Chondrocyte (in vitro differentiated cells): Measurements from ENCODE around the gene P3H3. TPM values are rescaled to one million over a fixed set of nuclear protein-coding genes. Genes with fewer than 3 reads are reported as not detected.

Experiments
- DNase-seq: peaks from one replicate; pipeline ENCODE4 v3.0.0; 2021; ENCODE audit warnings: mixed read lengths, low spot score
- H3K27ac Mint-ChIP-seq: one replicate; pipeline ENCODE4 v1.8.0; 2021; ENCODE audit warnings: mild to moderate bottlenecking, moderate library complexity, mixed read lengths; ENCODE audit not compliant: unreplicated experiment
- H3K27me3 Mint-ChIP-seq: 2 replicates; pipeline ENCODE4 v1.8.0; 2021; ENCODE audit warnings: low read depth, mixed read lengths
- H3K36me3 Mint-ChIP-seq: 2 replicates; pipeline ENCODE4 v1.8.0; 2021; ENCODE audit warnings: low read depth, mixed read lengths
- H3K4me1 Mint-ChIP-seq: 2 replicates; pipeline ENCODE4 v1.8.0; 2021; ENCODE audit warnings: low read depth, mild to moderate bottlenecking, mixed read lengths
- H3K4me3 Mint-ChIP-seq: one replicate; pipeline ENCODE4 v1.8.0; 2021; ENCODE audit warnings: mild to moderate bottlenecking, moderate library complexity, mixed read lengths; ENCODE audit not compliant: unreplicated experiment
- H3K9me3 Mint-ChIP-seq: 2 replicates; pipeline ENCODE4 v1.8.0; 2021; ENCODE audit warnings: low read depth, mixed read lengths
- CTCF ChIP-seq: fragments of 200-600 bp; sonication (generic); IDR thresholded peaks from 2 replicates; pipeline ENCODE4 v1.5.0; 2021; ENCODE audit warnings: antibody characterized with exemption, mild to moderate bottlenecking, moderate library complexity
- long read RNA-seq: library from polyadenylated mRNA; stranded (forward); transcript quantifications from one replicate; pipeline ENCODE4 v2.0.0, GENCODE V29; 2021
- total RNA-seq: library from RNA; stranded (reverse); gene quantifications from 3 replicates; pipeline ENCODE4 v1.2.1, GENCODE V29; 2021

Gene P3H3
- 109 to 116 TPM (median 114 TPM) in 3 replicates for total RNA-seq
- long read RNA-seq, transcript P3H3-201 (15 exons, 2,632 nt), result major isoform, 119 of 160 reads
- long read RNA-seq, partial matches to known transcripts, result 29 of 160 reads
- long read RNA-seq, other reads (novel, unspliced or antisense), result 9 of 160 reads

- Mint-ChIP-seq H3K27me3 (no peaks in the 10 kb centered on the region), H3K36me3 (peaks cover 8% of the 10 kb centered on the region), H3K27ac (peak within 1 kb of the TSS; percentile 97), H3K4me3 (peak within 1 kb of the TSS; percentile 96), H3K9me3 (no peaks in the 10 kb centered on the region), H3K4me1 (peaks cover 38% of the 10 kb centered on the region)
- DNase-seq, result peak; percentile 66
- TF ChIP-seq CTCF, result peak; percentile 25
Measured at GRCh38 chr12:6827982-6828780, at the start of gene P3H3. Gene P3H3 (plus strand): TSS chr12:6828407. CDS start chr12:6828441, 34 bp downstream.

- Mint-ChIP-seq H3K4me1 (peaks cover 15% of the 10 kb centered on the region), H3K27me3 (no peaks in the 10 kb centered on the region), H3K4me3 (peak overlapping the region; percentile 76), H3K27ac (peak overlapping the region; percentile 84), H3K36me3 (peaks cover 7% of the 10 kb centered on the region), H3K9me3 (no peaks in the 10 kb centered on the region)
- peak; percentile 98 for TF ChIP-seq CTCF
- no peak for DNase-seq
Measured at GRCh38 chr12:6778574-6779550, 49.3 kb upstream of the P3H3 start.

GRCh38 chr12:6779708-6780432, 48.3 kb upstream of the P3H3 start:
- H3K27ac Mint-ChIP-seq, result no peak overlapping the region
- DNase-seq, result no peak
- no peaks in the 10 kb centered on the region for H3K9me3 Mint-ChIP-seq
- TF ChIP-seq CTCF, result no peak
- no peaks in the 10 kb centered on the region for H3K27me3 Mint-ChIP-seq
- peaks cover 5% of the 10 kb centered on the region for H3K36me3 Mint-ChIP-seq
- no peak overlapping the region for H3K4me3 Mint-ChIP-seq
- H3K4me1 Mint-ChIP-seq, result peaks cover 15% of the 10 kb centered on the region

GRCh38 chr12:6780573-6780972, 47.6 kb upstream of the P3H3 start:
- H3K27me3 Mint-ChIP-seq, result no peaks in the 10 kb centered on the region
- DNase-seq, result no peak
- peaks cover 1% of the 10 kb centered on the region for H3K36me3 Mint-ChIP-seq
- TF ChIP-seq CTCF, result no peak
- no peaks in the 10 kb centered on the region for H3K9me3 Mint-ChIP-seq
- H3K4me3 Mint-ChIP-seq, result no peak overlapping the region
- H3K4me1 Mint-ChIP-seq, result peaks cover 15% of the 10 kb centered on the region
- H3K27ac Mint-ChIP-seq, result no peak overlapping the region
